HUES48 (cell line): ENCODE data around the gene DGKI.

Experiments used
- H3K27ac ChIP-seq: one replicate; pipeline ENCODE4 v1.7.0; 2013; ENCODE audit warnings: low read depth, low read length, inconsistent platforms
- H3K27me3 ChIP-seq: 2 replicates; pipeline ENCODE4 v1.6.1; 2013; ENCODE audit warnings: mild to moderate bottlenecking, low read length; ENCODE audit not compliant: control insufficient read depth, insufficient read depth
- H3K36me3 ChIP-seq: 2 replicates; pipeline ENCODE4 v1.6.1; 2013; ENCODE audit warnings: low read length; ENCODE audit not compliant: control insufficient read depth, insufficient read depth
- H3K4me1 ChIP-seq: 2 replicates; pipeline ENCODE4 v1.6.1; 2013; ENCODE audit warnings: mild to moderate bottlenecking, low read length; ENCODE audit not compliant: control insufficient read depth, insufficient read depth
- H3K4me3 ChIP-seq: 2 replicates; pipeline ENCODE4 v1.5.1; 2013; ENCODE audit warnings: mild to moderate bottlenecking, low read depth, low read length
- H3K9ac ChIP-seq: 2 replicates; pipeline ENCODE4 v1.6.1; 2013; ENCODE audit warnings: mild to moderate bottlenecking, low read depth, low read length, moderate library complexity
- H3K9me3 ChIP-seq: 2 replicates; pipeline ENCODE4 v1.6.1; 2013; ENCODE audit warnings: low read length; ENCODE audit not compliant: control insufficient read depth, insufficient read depth

Gene DGKI

DNA sequence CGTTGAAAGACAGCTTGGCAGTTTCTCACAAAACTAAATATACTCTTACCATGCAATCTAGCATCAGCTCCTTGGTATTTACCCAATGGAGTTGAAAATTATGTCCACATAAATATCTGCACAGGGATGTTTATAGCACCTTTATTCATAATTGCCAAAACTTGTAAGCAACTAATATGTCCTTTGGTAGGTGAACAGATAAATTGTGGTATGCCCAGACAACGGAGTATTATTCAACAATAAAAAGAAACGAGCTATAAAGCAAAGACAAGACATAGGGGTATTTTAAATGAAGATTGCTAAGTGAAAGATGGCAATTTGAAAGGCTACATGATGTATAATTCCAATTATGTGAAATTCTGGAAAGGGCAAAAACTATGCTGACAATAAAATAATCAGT is 340.7 kb downstream of the DGKI start:
- no peaks in the 10 kb centered on the region for H3K9me3 ChIP-seq
- H3K4me3 ChIP-seq: no peak overlapping the region
- H3K27ac ChIP-seq: no peak overlapping the region
- no peak overlapping the region for H3K9ac ChIP-seq
- no peaks in the 10 kb centered on the region for H3K27me3 ChIP-seq
- peaks cover 16% of the 10 kb centered on the region for H3K4me1 ChIP-seq
- no peaks in the 10 kb centered on the region for H3K36me3 ChIP-seq

DNA sequence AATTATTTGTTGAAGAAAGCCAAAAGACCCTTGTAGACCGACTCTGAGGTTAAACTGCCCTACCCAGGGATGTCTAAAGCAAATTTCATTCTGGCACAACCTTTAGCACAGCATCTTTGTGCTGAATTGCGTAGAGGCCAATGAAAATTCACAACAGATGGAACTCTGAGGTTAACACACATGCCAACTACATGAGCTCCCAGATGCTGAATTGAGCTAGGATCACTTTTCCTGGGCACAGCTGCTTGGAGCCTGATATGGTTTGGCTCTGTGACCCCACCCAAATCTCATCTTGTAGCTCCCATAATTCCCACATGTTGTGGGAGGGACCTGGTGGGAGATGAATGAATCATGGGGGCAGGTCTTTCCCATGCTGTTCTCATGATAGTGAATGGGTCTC is 345.2 kb downstream of the DGKI start:
- Histone ChIP-seq H3K9ac (no peak overlapping the region), H3K9me3 (no peaks in the 10 kb centered on the region), H3K4me3 (no peak overlapping the region), H3K27ac (no peak overlapping the region), H3K36me3 (no peaks in the 10 kb centered on the region), H3K4me1 (no peaks in the 10 kb centered on the region), H3K27me3 (no peaks in the 10 kb centered on the region)

- H3K27ac ChIP-seq: no peak overlapping the region
- H3K36me3 ChIP-seq: no peaks in the 10 kb centered on the region
- no peak overlapping the region for H3K4me3 ChIP-seq
- no peaks in the 10 kb centered on the region for H3K27me3 ChIP-seq
- H3K4me1 ChIP-seq: peaks cover 3% of the 10 kb centered on the region; the same call in 1 of the 2 replicates
- H3K9me3 ChIP-seq: no peaks in the 10 kb centered on the region; the same call in 1 of the 2 replicates
- H3K9ac ChIP-seq: no peak overlapping the region
These were observed 353.9 kb downstream of the DGKI start for GRCh38 chr7:137492889-137493288.

DNA sequence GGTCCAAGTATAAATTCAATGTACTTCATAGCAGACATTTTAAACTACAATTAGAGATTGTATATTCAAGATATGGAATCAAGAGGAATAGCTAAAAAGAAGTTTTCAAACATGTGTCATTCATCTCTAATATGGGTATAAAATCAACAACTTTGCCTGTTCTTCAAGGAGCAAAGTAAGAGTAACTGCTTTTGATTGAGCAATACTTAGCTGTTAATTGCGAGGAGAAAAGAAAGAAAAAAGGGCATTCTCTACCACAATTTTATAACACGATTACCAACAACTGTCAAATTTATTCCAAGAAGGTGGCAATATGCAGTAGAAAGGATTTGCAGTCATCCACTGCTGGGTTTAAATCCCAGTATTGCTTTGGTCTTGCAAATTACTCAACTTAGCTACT is 356.9 kb downstream of the DGKI start:
- Histone ChIP-seq H3K9me3 (no peaks in the 10 kb centered on the region; the same call in 1 of the 2 replicates), H3K27ac (no peak overlapping the region), H3K4me3 (no peak overlapping the region), H3K36me3 (no peaks in the 10 kb centered on the region), H3K27me3 (no peaks in the 10 kb centered on the region), H3K9ac (no peak overlapping the region), H3K4me1 (peaks cover 6% of the 10 kb centered on the region)

GRCh38 chr7:137488038-137488437 is 358.7 kb downstream of the DGKI start:
- Histone ChIP-seq H3K27me3 (no peaks in the 10 kb centered on the region), H3K9me3 (no peaks in the 10 kb centered on the region), H3K4me1 (peaks cover 6% of the 10 kb centered on the region), H3K36me3 (no peaks in the 10 kb centered on the region), H3K9ac (no peak overlapping the region), H3K4me3 (no peak overlapping the region), H3K27ac (no peak overlapping the region)

DNA sequence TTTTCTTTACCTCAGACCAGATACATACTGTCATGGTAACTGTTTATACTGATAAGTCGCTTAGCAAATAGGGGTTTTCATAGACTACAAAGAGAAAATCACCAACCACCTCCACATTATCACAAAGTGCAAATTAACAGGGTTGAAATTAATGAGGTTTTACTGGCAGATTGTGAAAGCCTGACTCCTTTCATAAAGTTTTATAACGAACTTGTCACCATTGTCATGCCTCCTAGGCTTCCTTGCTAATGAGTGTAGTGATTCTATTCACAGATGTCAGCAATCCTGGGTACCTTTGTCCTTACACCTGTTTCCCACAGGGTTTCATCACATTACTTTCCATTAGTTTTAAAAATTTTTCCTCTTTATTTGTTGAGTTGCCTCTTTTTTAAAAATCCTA is 361.0 kb downstream of the DGKI start:
- Histone ChIP-seq H3K27ac (no peak overlapping the region), H3K4me1 (peaks cover 6% of the 10 kb centered on the region), H3K36me3 (no peaks in the 10 kb centered on the region), H3K27me3 (no peaks in the 10 kb centered on the region), H3K9me3 (no peaks in the 10 kb centered on the region), H3K4me3 (no peak overlapping the region), H3K9ac (no peak overlapping the region)

DNA sequence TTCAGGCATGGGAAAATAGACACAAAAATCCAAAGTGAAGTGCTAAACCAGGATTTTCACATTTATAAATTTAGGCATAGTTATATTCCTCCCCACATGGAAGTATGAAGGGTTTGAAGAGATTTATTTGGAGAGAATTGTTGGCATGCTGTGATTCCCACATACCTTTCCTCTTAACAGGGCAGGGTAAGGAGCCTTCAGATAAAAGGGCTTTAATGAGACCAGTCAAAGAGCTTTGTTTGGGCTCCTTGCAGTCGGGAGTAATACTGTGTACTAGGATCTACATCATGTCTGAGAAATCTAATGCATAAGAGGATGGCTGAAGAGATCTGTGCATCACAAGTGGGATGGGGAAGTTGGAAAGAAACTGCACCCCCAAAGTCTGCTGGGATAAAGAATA is 362.4 kb downstream of the DGKI start:
- no peaks in the 10 kb centered on the region for H3K9me3 ChIP-seq
- H3K36me3 ChIP-seq: no peaks in the 10 kb centered on the region
- H3K4me3 ChIP-seq: no peak overlapping the region
- H3K4me1 ChIP-seq: peaks cover 3% of the 10 kb centered on the region; the same call in 1 of the 2 replicates
- H3K27me3 ChIP-seq: no peaks in the 10 kb centered on the region
- no peak overlapping the region for H3K27ac ChIP-seq
- no peak overlapping the region for H3K9ac ChIP-seq

DNA sequence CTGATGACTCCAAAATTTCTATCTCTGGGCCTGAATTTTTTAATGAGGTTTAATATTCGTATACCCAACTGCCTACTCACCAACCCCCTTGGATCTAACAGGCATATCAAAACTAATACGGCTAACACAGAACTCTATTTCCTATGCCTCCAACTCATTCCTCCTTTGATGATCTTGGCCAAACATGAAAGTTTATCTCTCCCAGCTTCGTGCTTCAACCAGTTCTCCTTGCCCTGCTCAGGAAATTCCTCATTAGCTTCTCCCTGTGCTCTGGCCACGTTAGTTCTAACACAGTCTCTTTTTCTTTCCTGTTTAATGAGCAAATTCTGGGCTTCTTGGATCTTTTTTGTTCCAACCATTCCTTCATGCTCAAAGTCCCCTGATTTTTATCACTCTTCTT is 364.3 kb downstream of the DGKI start:
- Histone ChIP-seq H3K4me1 (peaks cover 3% of the 10 kb centered on the region; the same call in 1 of the 2 replicates), H3K36me3 (no peaks in the 10 kb centered on the region), H3K9ac (no peak overlapping the region), H3K9me3 (no peaks in the 10 kb centered on the region), H3K27me3 (no peaks in the 10 kb centered on the region), H3K4me3 (no peak overlapping the region), H3K27ac (no peak overlapping the region)

GRCh38 chr7:137480824-137481365 is 365.9 kb downstream of the DGKI start:
- no peaks in the 10 kb centered on the region for H3K27me3 ChIP-seq
- no peak overlapping the region for H3K27ac ChIP-seq
- H3K4me3 ChIP-seq: no peak overlapping the region
- H3K9me3 ChIP-seq: no peaks in the 10 kb centered on the region
- no peaks in the 10 kb centered on the region for H3K36me3 ChIP-seq
- peaks cover 6% of the 10 kb centered on the region; the same call in 1 of the 2 replicates for H3K4me1 ChIP-seq
- no peak overlapping the region for H3K9ac ChIP-seq

DNA sequence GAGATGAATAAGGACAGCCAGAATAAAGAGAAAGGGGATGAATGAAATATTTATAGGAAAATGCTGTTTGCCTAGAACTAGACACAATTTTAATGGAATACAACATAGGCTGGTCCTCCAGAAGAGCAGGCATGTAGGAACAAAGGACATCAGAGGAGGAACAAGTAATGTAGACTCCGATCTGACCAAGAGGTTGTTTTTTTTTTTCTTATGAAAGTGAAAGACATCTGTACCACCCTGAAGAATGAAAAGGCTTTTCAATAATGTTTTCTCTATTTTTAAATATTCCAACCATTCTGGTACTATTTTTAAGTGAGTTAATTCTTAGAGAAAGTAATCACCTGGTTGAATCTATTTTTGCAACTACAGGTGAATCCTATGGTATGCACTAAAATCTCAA is 366.4 kb downstream of the DGKI start:
- no peaks in the 10 kb centered on the region for H3K9me3 ChIP-seq
- peaks cover 3% of the 10 kb centered on the region; the same call in 1 of the 2 replicates for H3K4me1 ChIP-seq
- H3K36me3 ChIP-seq: no peaks in the 10 kb centered on the region
- no peak overlapping the region for H3K9ac ChIP-seq
- no peak overlapping the region for H3K27ac ChIP-seq
- H3K4me3 ChIP-seq: no peak overlapping the region
- H3K27me3 ChIP-seq: no peaks in the 10 kb centered on the region

DNA sequence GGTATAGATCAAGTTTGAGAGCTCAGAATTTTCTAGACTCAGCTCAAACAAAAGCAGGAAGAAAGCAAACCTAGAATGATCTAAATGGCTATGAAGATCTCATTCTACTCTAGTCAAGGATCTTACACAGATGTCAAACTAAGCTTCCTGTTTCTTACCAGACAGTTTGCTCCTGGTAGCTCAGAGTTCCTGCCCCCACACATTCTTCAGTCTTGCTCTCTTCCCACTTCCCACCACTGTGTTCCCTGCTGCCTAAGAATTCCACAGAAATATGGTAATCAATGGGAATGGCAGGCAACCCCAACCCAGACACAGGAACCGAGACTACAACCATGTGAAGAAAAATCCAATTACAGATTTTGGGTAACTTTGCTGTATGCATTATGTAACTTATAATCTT is 369.8 kb downstream of the DGKI start:
- H3K27me3 ChIP-seq: no peaks in the 10 kb centered on the region
- H3K27ac ChIP-seq: no peak overlapping the region
- H3K9me3 ChIP-seq: no peaks in the 10 kb centered on the region
- H3K9ac ChIP-seq: no peak overlapping the region
- H3K4me1 ChIP-seq: peaks cover 3% of the 10 kb centered on the region; the same call in 1 of the 2 replicates
- no peaks in the 10 kb centered on the region for H3K36me3 ChIP-seq
- H3K4me3 ChIP-seq: no peak overlapping the region
